Neural progenitor cell (in vitro differentiated cells): ENCODE measurements around the gene ENO1. TPM values are rescaled to one million over a fixed set of nuclear protein-coding genes. Genes with fewer than 3 reads are reported as not detected.

ENCODE experiments used
- DNase-seq: peaks from one replicate; pipeline ENCODE4 v3.0.0-alpha.2; 2016; ENCODE audit warnings: low spot score
- H2AFZ ChIP-seq: fragments of 200-600 bp; sonication (generic); replicated peaks from 2 replicates; pipeline ENCODE4 v1.6.1; 2016; ENCODE audit warnings: antibody characterized with exemption
- H3F3A ChIP-seq: fragments of 200-600 bp; sonication (generic); 2 replicates; pipeline ENCODE4 v1.6.1; 2016; ENCODE audit warnings: antibody characterized with exemption, low read depth
- H3K27ac ChIP-seq: fragments of 200-600 bp; sonication (generic); 2 replicates; pipeline ENCODE4 v1.5.1; 2016; ENCODE audit warnings: mild to moderate bottlenecking
- H3K27me3 ChIP-seq: fragments of 200-600 bp; sonication (generic); 2 replicates; pipeline ENCODE4 v1.6.1; 2016; ENCODE audit warnings: mild to moderate bottlenecking, moderate library complexity
- H3K36me3 ChIP-seq: fragments of 200-600 bp; sonication (generic); 2 replicates; pipeline ENCODE4 v1.5.1; 2016
- H3K4me1 ChIP-seq: fragments of 200-600 bp; sonication (generic); 2 replicates; pipeline ENCODE4 v1.6.1; 2016; ENCODE audit warnings: mixed run types
- H3K4me2 ChIP-seq: fragments of 200-600 bp; sonication (generic); 2 replicates; pipeline ENCODE4 v1.6.1; 2016
- H3K4me3 ChIP-seq: fragments of 200-600 bp; sonication (generic); 2 replicates; pipeline ENCODE4 v1.5.1; 2016
- H3K79me2 ChIP-seq: fragments of 200-600 bp; sonication (generic); 2 replicates; pipeline ENCODE4 v1.6.1; 2016; ENCODE audit warnings: low read depth
- H3K9ac ChIP-seq: fragments of 200-600 bp; sonication (generic); 2 replicates; pipeline ENCODE4 v1.6.1; 2016
- H3K9me3 ChIP-seq: fragments of 200-600 bp; sonication (generic); 2 replicates; pipeline ENCODE4 v1.5.1; 2016; ENCODE audit warnings: low read depth
- H4K20me1 ChIP-seq: fragments of 200-600 bp; sonication (generic); 2 replicates; pipeline ENCODE4 v1.6.1; 2016; ENCODE audit warnings: low read depth
- H3K27ac Mint-ChIP-seq: 3 replicates; pipeline ENCODE4 v1.8.0; 2021; ENCODE audit warnings: mixed read lengths
- H3K27me3 Mint-ChIP-seq: 2 replicates; pipeline ENCODE4 v1.8.0; 2022; ENCODE audit warnings: low read depth, mild to moderate bottlenecking, inconsistent platforms, moderate library complexity, mixed read lengths; ENCODE audit not compliant: insufficient read depth
- H3K36me3 Mint-ChIP-seq: 3 replicates; pipeline ENCODE4 v1.8.0; 2021; ENCODE audit warnings: mixed read lengths
- H3K4me1 Mint-ChIP-seq: 3 replicates; pipeline ENCODE4 v1.8.0; 2021; ENCODE audit warnings: mixed read lengths
- H3K4me3 Mint-ChIP-seq: 3 replicates; pipeline ENCODE4 v1.8.0; 2021; ENCODE audit warnings: mild to moderate bottlenecking, moderate library complexity, mixed read lengths
- H3K9me3 Mint-ChIP-seq: 3 replicates; pipeline ENCODE4 v1.8.0; 2020; ENCODE audit warnings: mixed read lengths
- EZH2 ChIP-seq: fragments of 200-600 bp; sonication (generic); IDR thresholded peaks from 2 replicates; pipeline ENCODE4 v1.6.1; 2017; ENCODE audit warnings: antibody characterized with exemption, mild to moderate bottlenecking, moderate library complexity
- EZH2phosphoT487 ChIP-seq: fragments of 200-600 bp; sonication (generic); IDR thresholded peaks from 2 replicates; pipeline ENCODE4 v1.6.1; 2017; ENCODE audit warnings: antibody characterized with exemption
- total RNA-seq: library from RNA; depleted of rRNA; stranded (reverse); fragments of >200 nt; gene quantifications from 2 replicates; pipeline ENCODE4 v1.2.3, GENCODE V29; 2015; ENCODE audit warnings: low replicate concordance
- TF ChIP-seq, protein P1 (sequence below): fragments of 200-600 bp; sonication (generic); IDR thresholded peaks from 2 replicates; pipeline ENCODE4 v1.5.1; 2017; ENCODE audit warnings: antibody characterized with exemption, mild to moderate bottlenecking

ENO1 gene
- total RNA-seq, 1 donor from 2014 or later: 1,414 TPM

GRCh38 chr1:8867878-8868567, 10.5 kb downstream of the ENO1 start:
- Mint-ChIP-seq H3K27me3 (peaks cover 10% of the 10 kb centered on the region), H3K4me3 (no peak overlapping the region), H3K4me1 (peaks cover 47% of the 10 kb centered on the region), H3K9me3 (no peaks in the 10 kb centered on the region), H3K36me3 (peaks cover 70% of the 10 kb centered on the region), H3K27ac (no peak overlapping the region)
- Histone ChIP-seq H3K4me3 (no peak overlapping the region), H3F3A (peaks cover 99% of the 10 kb centered on the region), H2AFZ (no peak overlapping the region), H3K36me3 (peaks cover 40% of the 10 kb centered on the region), H3K9ac (no peak overlapping the region), H3K4me1 (peaks cover 24% of the 10 kb centered on the region), H3K4me2 (no peak overlapping the region), H3K79me2 (peaks cover 78% of the 10 kb centered on the region), H4K20me1 (peaks cover 100% of the 10 kb centered on the region), H3K9me3 (no peaks in the 10 kb centered on the region), H3K27ac (peak overlapping the region; percentile 35), H3K27me3 (no peaks in the 10 kb centered on the region)
- DNase-seq: no peak
- TF ChIP-seq, protein P1, sequence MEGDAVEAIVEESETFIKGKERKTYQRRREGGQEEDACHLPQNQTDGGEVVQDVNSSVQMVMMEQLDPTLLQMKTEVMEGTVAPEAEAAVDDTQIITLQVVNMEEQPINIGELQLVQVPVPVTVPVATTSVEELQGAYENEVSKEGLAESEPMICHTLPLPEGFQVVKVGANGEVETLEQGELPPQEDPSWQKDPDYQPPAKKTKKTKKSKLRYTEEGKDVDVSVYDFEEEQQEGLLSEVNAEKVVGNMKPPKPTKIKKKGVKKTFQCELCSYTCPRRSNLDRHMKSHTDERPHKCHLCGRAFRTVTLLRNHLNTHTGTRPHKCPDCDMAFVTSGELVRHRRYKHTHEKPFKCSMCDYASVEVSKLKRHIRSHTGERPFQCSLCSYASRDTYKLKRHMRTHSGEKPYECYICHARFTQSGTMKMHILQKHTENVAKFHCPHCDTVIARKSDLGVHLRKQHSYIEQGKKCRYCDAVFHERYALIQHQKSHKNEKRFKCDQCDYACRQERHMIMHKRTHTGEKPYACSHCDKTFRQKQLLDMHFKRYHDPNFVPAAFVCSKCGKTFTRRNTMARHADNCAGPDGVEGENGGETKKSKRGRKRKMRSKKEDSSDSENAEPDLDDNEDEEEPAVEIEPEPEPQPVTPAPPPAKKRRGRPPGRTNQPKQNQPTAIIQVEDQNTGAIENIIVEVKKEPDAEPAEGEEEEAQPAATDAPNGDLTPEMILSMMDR: no peak
- TF ChIP-seq EZH2phosphoT487 (no peak), EZH2 (no peak)

- Mint-ChIP-seq H3K27ac (peak overlapping the region; percentile 67), H3K36me3 (peaks cover 67% of the 10 kb centered on the region), H3K9me3 (no peaks in the 10 kb centered on the region), H3K4me3 (no peak overlapping the region), H3K27me3 (peaks cover 9% of the 10 kb centered on the region), H3K4me1 (peaks cover 39% of the 10 kb centered on the region)
- no peak overlapping the region for H2AFZ ChIP-seq
- no peak overlapping the region for H3K4me3 ChIP-seq
- TF ChIP-seq EZH2 (no peak), EZH2phosphoT487 (no peak)
- TF ChIP-seq, protein P1: no peak
- no peak overlapping the region for H3K4me2 ChIP-seq
- peaks cover 100% of the 10 kb centered on the region for H4K20me1 ChIP-seq
- H3K27ac ChIP-seq: peak overlapping the region; percentile 58
- H3K36me3 ChIP-seq: peaks cover 39% of the 10 kb centered on the region
- DNase-seq: no peak
- peaks cover 22% of the 10 kb centered on the region for H3K4me1 ChIP-seq
- H3K9me3 ChIP-seq: no peaks in the 10 kb centered on the region
- peaks cover 100% of the 10 kb centered on the region for H3F3A ChIP-seq
- peaks cover 67% of the 10 kb centered on the region for H3K79me2 ChIP-seq
- no peak overlapping the region for H3K9ac ChIP-seq
- H3K27me3 ChIP-seq: no peaks in the 10 kb centered on the region
Measured at GRCh38 chr1:8866792-8867415, 11.6 kb downstream of the ENO1 start.

GRCh38 chr1:8866173-8866791, 12.2 kb downstream of the ENO1 start:
- H3K4me3 Mint-ChIP-seq: peak overlapping the region; percentile 21
- peak overlapping the region; percentile 67 for H3K27ac Mint-ChIP-seq
- H3K9me3 Mint-ChIP-seq: no peaks in the 10 kb centered on the region
- peaks cover 100% of the 10 kb centered on the region for H3F3A ChIP-seq
- peaks cover 44% of the 10 kb centered on the region for H3K36me3 ChIP-seq
- peaks cover 36% of the 10 kb centered on the region for H3K4me1 Mint-ChIP-seq
- peaks cover 65% of the 10 kb centered on the region for H3K79me2 ChIP-seq
- peaks cover 63% of the 10 kb centered on the region for H3K36me3 Mint-ChIP-seq
- TF ChIP-seq, protein P1: no peak
- TF ChIP-seq EZH2 (no peak), EZH2phosphoT487 (no peak)
- peaks cover 21% of the 10 kb centered on the region for H3K4me1 ChIP-seq
- H3K4me2 ChIP-seq: no peak overlapping the region
- no peak overlapping the region for H3K9ac ChIP-seq
- no peak for DNase-seq
- no peak overlapping the region for H3K4me3 ChIP-seq
- peak overlapping the region; percentile 51 for H3K27ac ChIP-seq
- H3K27me3 ChIP-seq: no peaks in the 10 kb centered on the region
- H2AFZ ChIP-seq: no peak overlapping the region
- peaks cover 100% of the 10 kb centered on the region for H4K20me1 ChIP-seq
- H3K27me3 Mint-ChIP-seq: peaks cover 14% of the 10 kb centered on the region
- H3K9me3 ChIP-seq: no peaks in the 10 kb centered on the region
